Measurements from ENCODE around the gene ANO7. TPM values are rescaled to one million over a fixed set of nuclear protein-coding genes. Genes with fewer than 3 reads are reported as not detected.
"Not testable (repeated sequence)": the region's sequence is repeated elsewhere in the genome, so short reads cannot be mapped to it uniquely, and the experiment has no call there.

ANO7 gene
- polyA plus RNA-seq, 5 donors: 1.7 to 2.7 (median 2.3) TPM

DNA sequence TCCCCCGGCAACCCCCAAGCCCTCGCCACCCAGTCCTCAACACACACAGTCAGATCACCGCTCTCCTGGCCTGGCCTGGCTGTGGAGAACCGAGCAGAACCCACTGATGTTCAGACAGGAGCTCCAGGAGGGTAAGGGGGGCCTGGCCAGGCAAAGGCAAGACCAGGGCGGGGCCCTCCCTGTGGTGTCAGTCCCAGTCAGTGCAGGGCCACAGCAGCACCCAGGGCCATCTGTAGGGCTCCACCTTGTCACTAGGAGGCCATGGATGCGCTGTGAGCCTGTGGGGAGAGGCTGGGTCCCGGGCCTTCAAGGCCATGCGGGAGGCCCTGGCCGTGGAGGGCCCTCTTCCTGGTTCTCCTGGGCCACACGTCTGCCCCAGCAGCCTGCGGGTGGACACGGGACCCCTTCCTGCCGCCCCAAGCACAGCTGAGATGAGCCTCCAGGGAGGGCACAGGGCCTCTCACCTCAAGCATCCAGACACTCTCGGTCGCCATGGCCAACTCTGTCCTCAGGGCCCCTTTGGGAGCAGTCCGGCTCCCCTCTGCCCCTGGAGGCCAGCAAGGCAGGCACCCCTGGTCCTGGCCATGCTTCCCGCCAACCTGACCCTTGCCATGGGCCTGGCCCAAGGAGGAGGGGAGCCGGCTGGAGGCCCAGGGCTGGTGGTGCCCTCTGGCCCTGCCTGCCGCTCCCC is 2.0 kb downstream of the ANO7 start:
- no peak for DNase-seq

DNA sequence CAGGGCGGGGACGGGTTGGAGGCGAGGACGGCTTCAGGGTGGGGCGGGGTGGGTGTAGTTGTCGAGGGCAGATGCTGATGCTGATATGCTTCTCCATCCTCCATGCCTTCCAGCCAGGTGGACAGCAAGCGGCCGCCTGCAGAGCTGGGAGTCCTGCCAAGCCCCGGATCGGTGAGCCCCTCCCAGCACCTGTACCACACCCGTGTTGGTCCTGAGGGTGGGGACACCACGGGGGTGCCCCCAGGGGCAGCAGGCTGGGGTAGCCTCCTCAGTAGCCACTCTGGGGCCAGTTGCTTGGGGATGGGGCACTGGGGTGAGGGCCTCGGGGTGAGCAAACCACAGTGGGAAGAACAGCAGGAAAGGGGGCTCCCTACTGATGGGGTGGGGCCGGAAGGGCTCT is 2.6 kb downstream of the ANO7 start:
- DNase-seq: no peak

DNA sequence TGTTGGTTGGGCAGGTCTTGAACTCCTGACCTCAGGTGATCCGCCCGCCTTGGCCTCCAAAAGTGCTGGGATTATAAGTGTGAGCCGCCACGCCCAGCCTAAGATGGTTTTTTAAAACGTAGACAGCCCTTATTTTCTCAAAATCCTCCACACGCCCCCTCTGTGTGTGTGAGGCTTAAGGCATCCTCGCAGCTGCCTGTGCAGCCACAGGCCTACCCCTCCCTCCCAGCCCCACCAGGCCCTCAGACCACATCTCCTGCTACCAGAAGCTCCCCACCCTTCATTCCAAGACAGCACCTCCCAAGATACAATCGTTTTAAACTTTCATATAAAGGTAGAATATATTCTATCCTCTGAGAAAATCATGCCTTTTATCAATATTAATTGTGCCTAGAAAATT is 4.8 kb downstream of the ANO7 start:
- no peak for DNase-seq

DNA sequence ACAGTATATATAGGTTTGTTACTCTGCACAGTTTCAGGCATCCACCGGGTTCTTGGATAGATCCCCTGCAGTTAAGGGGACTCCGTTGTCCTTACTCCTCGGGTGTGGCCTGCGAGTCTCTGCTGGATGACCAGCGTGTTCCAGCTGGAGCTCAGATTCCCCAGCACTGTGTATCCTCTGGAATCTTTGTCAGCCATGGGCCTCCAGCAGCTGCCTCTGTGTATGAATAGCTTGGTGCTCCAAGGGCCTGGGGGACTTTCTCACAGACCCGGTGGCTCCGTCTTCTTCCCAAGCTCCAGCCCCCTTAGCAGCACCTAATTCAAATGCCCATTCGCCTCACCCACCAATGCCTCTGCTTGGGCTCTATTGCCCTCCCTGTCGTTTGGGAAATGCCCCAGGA is 6.3 kb downstream of the ANO7 start:
- DNase-seq: no peak

DNA sequence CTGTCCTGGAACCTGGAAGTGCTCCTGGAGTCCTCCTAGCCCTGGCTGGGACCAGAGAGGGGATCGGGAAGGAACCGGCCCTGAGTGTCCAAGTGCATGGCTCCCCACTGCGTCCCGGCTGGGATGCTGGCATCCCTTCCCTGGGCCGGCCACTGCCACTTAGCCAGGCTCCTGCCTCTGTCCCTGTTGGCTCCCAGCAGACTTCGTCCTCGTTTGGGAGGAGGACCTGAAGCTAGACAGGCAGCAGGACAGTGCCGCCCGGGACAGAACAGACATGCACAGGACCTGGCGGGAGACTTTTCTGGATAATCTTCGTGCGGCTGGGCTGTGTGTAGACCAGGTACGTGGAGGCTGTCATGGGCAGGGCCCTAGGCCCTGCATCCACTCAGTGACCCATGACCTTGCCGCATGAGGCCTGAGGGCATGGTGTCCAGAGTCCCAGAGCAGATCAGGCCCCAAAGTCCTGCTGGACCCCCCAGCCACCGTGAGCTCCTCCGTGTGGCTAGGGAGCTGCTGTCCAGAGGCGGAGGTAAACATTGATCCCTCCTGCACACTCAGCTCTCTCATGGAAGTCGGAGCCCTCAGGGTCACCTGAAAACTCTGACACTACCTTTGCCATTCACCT is 7.1 kb downstream of the ANO7 start:
- no peak for DNase-seq

DNA sequence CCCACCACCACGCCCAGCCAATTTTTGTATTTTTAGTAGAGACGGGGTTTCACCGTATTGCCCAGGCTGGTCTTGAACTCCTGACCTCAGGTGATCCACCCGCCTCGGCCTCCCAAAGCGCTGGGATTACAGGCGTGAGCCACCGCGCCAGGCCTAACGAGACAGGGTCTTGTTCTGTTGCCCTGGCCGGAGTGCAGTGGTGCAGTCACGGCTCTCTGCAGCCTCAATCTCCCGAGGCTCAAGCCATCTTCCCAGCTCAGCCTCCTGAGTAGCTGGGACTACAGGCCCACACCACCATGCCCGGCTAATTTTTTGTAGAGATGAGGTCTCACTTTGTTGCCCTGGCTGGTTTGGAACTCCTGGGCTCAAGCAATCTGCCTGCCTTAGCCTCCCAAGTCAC is 8.8 kb downstream of the ANO7 start:
- not testable (repeated sequence) for DNase-seq

DNA sequence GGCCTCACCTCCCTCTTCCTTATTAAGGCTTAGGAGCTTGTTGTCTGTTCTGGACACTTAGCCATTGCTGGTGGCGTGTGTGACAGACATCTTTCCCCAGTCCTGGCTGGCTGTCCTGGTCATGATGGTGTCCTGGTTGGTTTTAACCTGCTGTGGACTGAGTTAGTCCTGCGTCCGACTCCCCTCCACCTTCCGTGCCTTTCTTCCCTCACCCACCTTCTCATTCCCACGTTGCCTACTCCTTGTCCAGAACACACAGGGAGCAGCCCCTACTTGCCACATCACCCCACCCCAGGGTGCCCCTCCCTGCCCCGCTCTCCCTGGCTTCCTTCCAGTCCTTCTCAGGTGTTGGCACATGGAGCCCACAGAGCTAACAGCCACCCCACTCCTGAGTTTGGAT is 9.5 kb downstream of the ANO7 start:
- no peak for DNase-seq

DNA sequence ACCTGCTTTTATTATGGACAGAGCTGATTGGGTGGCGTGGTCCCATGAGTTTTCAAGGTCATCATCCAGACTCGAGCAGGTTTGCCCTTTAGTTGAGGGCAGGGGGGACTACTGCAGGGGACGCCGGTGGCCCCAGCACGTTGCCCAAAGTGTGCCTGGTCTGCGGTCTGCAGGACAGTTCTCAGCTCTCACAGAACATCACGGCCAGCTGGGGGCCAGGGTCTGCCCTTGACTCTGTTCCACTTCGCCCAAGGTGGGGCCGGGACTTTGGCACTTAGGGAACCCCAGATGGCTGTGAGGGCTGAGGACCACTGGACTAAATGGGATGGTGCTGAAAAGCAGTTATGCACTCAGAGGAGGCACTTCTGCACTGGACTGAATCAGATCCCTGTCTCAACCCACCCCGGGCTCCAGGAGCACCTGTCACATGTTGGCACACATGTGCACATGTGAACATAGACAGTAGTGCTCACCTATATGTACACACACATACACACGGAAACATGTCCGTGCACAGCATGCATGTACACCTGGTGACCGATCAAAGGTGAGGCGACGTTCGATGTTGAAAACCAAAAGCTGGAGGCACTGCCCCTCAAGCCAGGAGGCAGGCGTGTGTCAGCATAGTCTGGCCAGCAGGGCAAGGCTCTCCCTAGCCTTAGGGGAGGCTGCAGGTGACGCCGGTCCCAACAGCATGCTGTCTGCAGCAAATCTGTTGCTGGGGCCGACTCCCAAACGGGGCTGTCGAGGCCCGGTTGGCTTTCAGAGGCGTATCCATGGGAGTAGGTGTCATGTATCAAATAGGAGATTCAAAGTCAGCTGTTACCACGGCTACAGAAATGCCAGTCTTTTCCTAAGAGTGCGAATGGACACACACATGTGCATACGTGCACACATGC is 10.2 kb downstream of the ANO7 start:
- no peak for DNase-seq

DNA sequence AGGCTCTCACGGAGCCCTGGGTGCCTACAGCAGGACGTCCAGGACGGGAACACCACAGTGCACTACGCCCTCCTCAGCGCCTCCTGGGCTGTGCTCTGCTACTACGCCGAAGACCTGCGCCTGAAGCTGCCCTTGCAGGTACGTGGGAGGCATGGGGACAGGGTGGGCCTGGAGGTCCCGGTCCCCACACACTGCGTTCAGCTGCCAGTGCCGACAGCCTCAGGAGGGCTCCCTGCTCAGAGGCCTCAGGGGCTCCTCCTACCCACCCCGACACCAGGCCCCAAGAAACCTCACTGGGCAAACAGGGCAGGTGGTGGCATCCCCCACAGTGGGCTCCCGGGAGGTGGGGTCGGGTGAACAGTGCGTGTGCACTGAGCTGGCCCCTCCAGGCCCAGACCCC is 10.8 kb downstream of the ANO7 start:
- DNase-seq: no peak

DNA sequence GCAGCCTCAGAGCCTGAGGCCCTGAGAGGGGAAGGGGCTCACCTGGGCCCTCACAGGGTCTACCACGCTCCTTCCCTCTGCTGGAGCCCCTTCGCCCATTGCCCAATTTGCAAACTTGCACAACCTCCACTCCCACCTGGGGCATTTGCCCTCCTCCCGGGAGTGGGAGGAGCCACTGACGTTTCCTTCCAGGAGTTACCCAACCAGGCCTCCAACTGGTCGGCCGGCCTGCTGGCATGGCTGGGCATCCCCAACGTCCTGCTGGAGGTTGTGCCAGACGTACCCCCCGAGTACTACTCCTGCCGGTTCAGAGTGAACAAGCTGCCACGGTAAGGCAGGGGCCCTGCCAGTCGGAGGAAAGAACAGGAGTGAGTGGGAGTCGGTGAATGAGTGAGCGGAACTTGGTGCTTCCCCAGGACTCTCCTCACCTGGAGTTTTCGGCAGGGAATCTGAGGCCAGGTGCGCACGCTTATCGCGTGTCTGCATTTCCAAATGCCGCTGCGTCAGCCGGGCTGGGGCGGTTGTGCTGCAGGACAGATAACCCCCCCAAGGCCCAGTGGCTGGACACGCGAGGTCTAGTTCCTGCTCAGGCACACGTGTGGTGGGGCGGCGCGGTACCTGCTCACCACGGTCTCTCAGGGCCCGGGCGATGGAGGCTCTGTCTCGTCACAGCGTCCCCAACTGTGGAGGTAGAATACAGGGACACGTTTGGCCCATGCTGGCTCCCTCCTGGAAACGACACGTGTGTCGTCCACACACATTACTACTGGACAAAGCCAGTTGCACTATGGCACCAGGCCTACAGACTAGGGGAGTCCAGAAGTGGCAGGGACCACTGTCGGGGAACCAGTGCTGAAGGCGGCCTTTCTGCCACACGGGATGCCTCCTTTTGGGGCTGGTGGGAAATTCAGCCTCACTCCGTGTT is 11.7 kb downstream of the ANO7 start:
- no peak for DNase-seq

DNA sequence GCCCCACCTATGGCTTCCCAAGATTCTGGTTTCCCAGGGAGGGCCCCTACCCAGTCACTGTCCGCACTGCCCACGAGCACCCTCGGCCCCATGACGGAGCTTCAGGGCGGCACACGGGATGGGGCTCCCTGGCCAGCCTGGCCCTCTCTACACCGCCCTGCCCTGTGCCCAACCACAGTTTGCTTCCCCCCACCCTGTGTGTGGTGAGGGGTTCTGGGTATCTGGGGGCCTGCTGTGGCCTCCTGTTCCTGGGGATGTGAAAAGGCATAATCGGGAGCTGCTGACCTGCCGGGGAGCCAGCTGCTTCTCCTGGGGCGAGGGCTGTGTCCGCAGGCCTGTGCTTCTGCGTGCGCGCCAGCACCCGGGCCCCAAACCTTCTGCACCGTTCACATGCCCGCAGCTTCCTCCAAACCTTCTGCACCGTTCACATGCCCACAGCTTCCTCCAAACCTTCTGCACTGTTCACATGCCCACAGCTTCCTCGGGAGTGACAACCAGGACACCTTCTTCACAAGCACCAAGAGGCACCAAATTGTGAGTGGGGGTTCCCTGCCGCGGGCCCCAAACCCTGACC is 12.4 kb downstream of the ANO7 start:
- DNase-seq: no peak

DNA sequence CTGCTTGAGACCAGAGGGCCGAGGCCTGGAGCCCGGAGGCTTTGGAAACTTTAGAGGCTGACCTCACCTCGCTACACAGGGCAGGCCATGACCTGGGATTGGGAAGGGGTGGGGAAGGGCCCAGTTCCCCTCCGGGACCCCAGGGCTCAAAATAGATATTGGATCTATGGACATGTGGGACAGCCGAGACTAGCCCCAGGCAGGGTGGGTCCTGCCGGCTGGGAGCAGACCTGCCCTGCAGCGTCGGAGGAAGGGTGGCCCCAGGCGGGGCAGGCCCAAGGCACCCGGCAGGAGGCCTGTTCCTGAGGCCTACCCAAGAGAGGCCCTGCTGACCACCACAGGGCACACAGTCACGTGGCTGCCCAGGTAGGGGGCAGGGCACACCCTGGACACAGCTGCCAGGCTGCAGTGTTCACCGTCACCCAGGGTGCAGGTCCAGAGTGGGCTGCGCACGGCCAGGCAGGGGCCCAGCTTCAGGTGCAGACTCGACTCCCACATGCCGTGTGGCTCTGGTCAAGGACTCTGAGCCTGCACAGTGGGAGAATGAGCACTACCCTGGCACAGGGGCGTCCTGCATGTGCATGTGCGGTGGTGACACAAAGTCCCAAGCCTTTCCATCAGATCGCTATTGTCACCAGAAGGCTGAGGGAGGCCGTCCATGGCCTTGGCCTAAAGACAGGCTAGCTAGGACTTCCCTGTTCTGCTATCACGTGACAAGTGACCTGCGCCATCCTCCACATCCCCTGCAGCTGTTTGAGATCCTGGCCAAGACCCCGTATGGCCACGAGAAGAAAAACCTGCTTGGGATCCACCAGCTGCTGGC is 13.2 kb downstream of the ANO7 start:
- no peak for DNase-seq

DNA sequence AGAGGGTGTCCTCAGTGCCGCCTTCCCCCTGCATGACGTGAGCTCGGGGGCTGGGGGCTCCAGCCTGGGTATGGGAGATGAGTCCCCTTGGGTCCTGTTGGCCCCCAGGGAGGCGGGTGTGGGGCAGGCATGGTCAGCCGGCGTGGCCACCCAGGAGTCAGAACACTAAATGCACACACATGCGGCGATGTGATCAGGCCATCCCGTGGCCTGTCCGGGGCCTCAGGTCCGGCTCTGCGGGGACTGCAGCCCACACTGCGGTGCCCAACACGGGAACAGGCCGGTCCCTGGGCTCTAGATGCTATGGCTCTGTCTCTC is 13.8 kb downstream of the ANO7 start:
- DNase-seq: no peak

DNA sequence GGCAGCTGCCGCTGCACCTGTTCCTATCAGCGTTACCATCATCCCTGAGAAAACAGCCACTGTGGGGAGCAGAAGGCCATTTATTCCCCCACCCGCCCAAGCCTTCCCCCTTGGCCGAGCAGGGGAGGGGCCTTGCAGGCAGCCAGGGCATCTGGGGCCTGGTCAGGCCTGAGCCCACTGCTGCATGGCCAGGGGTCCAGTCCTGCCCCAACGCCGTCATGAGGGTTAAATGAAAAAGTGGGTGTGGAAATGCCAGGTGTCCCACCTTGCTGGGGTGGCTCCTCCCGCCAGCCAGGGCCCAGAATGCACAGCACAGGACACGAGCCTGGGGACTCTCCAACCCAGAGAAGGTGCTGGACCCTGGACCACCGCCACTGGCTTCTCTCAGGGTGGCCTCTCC is 14.2 kb downstream of the ANO7 start:
- no peak for DNase-seq

DNA sequence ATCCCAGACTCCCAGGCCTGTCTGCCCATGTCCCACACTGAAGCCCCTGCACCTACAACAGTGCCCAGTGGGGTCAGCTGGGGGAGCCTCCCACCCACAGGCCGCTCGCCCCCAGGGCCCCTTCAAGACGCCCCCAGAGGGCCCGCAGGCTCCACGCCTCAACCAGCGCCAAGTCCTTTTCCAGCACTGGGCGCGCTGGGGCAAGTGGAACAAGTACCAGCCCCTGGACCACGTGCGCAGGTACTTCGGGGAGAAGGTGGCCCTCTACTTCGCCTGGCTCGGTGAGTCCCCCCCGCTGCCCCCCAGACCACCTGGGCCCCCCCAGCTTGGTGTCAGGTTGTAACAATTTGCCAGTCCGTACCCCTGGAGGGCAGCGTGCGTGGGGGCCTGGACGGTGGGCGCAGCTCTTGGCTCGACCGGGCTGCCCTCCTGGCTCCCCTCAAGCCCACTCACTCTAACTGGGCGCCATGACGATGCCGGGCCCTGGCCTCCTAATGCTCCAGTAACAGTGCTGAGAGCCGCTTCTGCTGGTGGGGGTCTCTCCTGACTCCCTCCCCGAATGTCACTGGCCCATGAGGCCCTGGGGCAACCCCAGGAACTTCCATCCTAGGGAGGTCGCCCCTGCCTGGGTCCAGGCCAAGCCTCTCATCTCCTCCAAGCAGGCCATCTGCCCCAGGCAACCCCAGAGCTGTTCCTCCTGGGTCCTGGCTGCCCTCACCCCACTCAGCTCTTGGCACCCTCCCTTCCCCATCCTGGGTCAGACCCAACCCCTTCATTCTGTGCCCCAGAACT is 14.9 kb downstream of the ANO7 start:
- no peak for DNase-seq

DNA sequence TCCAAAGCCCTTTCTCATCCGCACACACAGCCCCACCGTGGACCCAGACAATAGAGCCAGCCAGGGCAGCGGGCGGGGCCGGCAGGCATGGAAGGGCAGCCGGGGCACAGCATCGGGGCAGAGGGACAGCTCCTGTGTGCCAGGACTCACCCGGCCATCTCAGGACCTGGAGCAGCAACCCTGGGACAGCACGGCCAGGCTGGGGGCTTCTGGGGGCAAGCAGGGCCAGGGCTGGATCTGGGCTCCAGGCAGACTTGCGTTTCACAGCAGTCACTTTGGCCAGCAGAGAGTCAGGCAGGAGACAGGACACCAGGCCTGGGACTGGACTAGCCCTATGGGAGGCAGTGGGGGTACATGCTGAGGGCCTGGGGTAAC is 15.5 kb downstream of the ANO7 start:
- DNase-seq: no peak

DNA sequence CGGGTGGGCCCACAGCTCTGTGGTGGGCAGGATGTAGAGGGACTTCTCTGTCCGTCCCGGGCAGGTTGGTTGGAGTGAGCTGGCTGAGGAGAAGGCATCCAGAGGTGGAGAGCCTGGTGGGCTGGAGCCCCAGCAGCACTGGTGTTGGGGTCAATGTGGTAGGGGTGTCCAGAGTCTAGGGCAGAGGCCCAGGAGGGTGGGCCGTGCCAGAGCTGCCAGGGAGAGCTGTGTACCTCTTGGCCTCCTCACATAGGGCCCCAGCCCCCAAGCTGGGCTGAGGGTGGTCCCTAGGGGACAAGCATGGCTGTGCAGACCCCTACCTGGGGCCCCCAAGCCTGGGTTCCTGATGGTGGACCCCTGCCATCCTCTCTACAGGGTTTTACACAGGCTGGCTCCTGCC is 16.0 kb downstream of the ANO7 start:
- no peak for DNase-seq

DNA sequence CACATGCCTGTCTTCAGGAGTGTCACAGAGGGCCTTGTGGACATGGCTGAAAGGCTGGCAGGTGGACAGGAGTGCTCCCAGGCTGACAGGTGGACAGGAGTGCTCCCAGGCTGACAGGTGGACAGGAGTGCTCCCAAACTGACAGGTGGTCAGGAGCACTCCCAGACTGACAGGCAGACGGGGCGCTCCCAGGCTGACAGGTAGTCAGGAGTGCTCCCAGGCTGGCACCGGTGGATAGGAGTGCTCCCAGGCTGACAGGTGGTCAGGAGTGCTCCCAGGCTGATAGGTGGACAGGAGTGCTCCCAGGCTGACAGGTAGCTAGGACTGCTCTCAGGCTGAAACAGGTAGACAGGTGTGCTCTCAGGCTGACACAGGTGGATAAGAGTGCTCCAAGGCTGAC is 16.6 kb downstream of the ANO7 start:
- no peak for DNase-seq

DNA sequence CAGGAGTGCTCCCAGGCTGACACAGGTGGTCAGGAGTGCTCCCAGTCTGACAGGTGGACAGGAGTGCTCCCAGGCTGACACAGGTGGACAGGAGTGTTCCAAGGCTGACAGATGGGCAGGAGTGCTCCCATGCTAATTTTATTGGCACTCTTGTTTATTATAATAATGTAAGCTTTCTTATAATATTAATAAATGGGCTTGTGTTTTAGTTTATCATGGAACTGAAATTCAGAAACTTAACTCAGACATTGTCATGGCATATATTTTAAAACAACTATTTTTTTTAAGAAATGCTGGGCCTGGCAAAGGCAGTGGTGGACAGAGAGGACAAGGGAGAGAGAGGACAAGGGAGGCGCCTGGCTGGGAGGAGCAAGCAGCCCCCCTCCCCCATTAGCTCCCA is 18.7 kb downstream of the ANO7 start:
- DNase-seq: no peak

DNA sequence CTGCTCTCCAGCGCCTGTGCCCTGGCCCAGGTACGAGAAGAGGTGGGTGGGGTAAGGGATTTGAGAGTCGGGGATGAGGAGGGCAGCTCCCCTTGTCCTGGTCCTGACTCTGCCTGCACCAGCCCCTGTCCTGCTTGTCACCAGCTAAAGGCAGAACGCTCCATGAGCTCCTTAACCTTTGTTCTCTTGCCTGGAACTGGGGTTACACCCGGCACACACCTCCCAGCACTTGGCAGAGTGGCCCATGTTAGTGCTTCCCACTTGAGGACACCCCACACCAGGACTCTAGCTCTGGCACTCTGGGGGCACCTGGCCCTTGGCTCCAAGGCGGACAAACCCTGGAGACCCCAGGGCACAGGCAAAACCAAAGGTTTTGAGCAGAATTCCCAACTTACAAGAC is 19.2 kb downstream of the ANO7 start:
- DNase-seq: no peak
